GM13976 (cell line): ENCODE measurements around the gene LCN2.
"Not testable (repeated sequence)": the region's sequence is repeated elsewhere in the genome, so short reads cannot be mapped to it uniquely, and the experiment has no call there.

Experiments used
- DNase-seq: peaks from one replicate; pipeline ENCODE4 v3.0.0; 2012; ENCODE audit warnings: low spot score
- in situ Hi-C: fragments of 300-500 bp; cut with MboI; formaldehyde crosslinking; loops from one replicate; pipeline ENCODE4 v1.12.0; 2022; ENCODE audit warnings: low sequenced_read_pairs, mixed read lengths, inconsistent platforms; ENCODE audit not compliant: unreplicated experiment
- TF ChIP-seq, protein P1 (sequence below): IDR thresholded peaks from 2 replicates; pipeline ENCODE4 v1.5.1; 2012; ENCODE audit warnings: borderline replicate concordance, mild to moderate bottlenecking; ENCODE audit not compliant: insufficient read depth; ENCODE audit errors: extremely low read depth, missing control alignments, control extremely low read depth

The LCN2 gene

GRCh38 chr9:128128836-128129590 lies 20.2 kb upstream of the LCN2 start:
- no peak for DNase-seq
- TF ChIP-seq, protein P1, sequence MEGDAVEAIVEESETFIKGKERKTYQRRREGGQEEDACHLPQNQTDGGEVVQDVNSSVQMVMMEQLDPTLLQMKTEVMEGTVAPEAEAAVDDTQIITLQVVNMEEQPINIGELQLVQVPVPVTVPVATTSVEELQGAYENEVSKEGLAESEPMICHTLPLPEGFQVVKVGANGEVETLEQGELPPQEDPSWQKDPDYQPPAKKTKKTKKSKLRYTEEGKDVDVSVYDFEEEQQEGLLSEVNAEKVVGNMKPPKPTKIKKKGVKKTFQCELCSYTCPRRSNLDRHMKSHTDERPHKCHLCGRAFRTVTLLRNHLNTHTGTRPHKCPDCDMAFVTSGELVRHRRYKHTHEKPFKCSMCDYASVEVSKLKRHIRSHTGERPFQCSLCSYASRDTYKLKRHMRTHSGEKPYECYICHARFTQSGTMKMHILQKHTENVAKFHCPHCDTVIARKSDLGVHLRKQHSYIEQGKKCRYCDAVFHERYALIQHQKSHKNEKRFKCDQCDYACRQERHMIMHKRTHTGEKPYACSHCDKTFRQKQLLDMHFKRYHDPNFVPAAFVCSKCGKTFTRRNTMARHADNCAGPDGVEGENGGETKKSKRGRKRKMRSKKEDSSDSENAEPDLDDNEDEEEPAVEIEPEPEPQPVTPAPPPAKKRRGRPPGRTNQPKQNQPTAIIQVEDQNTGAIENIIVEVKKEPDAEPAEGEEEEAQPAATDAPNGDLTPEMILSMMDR, result no peak
- in situ Hi-C loops, result no loop called here

- TF ChIP-seq, protein P1, result peak; percentile 18
- in situ Hi-C loops, DNase-seq: not testable (repeated sequence)
Measured at GRCh38 chr9:128129976-128130590, 19.2 kb upstream of the LCN2 start.

- in situ Hi-C loops, DNase-seq: not testable (repeated sequence)
Measured at GRCh38 chr9:128130651-128131050, 18.6 kb upstream of the LCN2 start.

DNA sequence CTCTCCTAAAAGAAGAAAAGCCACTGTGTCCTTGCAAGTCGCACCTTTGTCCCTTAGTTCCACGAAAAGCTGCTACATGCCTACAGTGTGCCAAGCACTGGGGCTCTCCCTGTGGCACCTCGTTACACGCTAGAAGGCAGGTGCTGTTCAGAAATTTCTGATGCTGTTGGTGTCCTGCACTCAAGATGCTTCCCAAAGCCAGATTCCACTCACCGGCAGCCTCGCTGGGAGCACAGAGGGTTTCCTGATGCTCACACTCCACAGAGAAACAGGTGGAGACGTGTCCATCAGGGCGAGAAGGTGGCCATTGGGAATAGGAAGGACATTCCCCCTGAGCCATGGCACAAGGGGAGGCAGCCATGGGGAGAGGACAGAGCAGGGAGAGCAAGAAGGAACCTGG lies 17.9 kb upstream of the LCN2 start:
- in situ Hi-C loops, DNase-seq: not testable (repeated sequence)

GRCh38 chr9:128132139-128132538 lies 17.1 kb upstream of the LCN2 start:
- not testable (repeated sequence) for DNase-seq

GRCh38 chr9:128135561-128135960 lies 13.7 kb upstream of the LCN2 start:
- DNase-seq, in situ Hi-C loops: not testable (repeated sequence)

More at GRCh38 chr9:128132139-128132538, 17.1 kb upstream of the LCN2 start:
- in situ Hi-C loops, result not testable (repeated sequence)

DNA sequence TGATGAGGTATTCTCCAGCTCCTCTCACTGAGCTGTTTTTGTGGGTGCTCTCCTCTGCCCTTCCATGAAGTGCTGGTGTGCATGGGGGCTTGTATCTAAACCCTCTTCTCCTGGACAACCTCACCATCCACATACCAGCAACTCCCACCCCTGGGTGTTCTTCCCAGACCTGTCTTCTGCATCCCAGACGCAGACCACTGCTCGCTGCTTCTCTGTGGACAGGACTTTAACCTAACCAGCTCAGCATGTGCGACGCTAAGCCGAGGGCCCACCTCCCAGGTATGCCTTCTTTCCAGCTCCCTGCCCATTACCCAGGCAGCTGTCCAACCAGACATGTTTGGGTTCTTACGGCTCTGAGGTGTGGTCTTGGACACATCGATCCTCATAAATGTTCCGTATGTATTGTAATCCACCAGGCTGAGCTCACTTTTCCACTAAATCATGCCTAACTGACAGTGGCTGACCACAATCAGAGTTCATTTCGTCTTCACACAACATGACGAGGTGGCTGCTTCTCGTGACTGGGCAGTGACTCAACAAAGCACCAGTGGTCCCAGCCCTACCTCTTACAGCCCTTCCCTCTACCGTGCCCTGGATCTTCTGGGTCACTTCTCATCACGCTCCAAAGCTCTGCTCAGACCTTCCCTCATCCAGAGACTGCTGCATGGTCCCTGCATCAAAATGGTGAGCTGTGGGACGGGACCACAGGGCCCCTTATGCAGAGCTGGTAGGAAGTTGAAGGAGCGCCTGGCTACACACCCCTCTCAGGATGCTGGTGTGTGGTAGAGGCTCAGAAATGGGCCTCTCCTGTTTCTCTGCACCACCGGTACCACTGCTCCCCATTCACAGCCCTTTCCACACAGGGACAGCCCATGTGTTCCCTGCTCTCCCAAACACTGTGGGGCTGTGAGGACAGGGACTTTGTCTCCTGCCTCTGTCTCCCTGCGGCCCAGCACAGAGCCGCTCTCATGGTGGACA lies 12.1 kb upstream of the LCN2 start:
- in situ Hi-C loops, result no loop called here
- DNase-seq, result peak; percentile 6
- TF ChIP-seq, protein P1, result no peak

DNA sequence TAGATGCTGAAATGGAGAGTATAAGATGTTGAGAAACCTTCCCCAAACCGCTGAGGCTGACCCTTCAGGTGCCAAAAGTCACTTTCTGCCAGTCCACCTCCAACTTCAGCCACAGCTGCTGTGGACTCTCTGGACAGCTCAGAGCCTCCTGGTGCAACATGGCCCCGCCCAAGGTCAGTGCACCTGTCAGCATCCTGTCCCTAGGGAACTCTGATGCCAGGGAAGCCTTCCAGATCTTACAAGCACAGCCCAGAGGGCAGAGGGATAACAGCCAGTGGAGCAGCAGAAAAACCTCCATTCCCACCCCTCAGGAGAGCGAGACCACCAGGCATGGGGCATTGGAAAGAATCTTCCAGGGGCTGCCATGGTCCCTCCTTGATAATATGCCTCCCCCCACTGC lies 11.3 kb upstream of the LCN2 start:
- in situ Hi-C loops, result no loop called here
- TF ChIP-seq, protein P1, result no peak

More for the DNA sequence above, 11.3 kb upstream of the LCN2 start:
- DNase-seq, result peak; percentile 5
